Endothelial cell (in vitro differentiated cells): ENCODE data around the gene CADPS. TPM values are rescaled to one million over a fixed set of nuclear protein-coding genes. Genes with fewer than 3 reads are reported as not detected.
A peak's percentile ranks its signal among the peaks of the same experiment; 100 is the strongest.

Source experiments
- DNase-seq: peaks from one replicate; pipeline ENCODE4 v3.0.0; 2021; ENCODE audit warnings: low spot score
- H3K27ac Mint-ChIP-seq: one replicate; pipeline ENCODE4 v1.8.0; 2021; ENCODE audit warnings: mixed read lengths, inconsistent platforms; ENCODE audit not compliant: unreplicated experiment
- H3K27me3 Mint-ChIP-seq: one replicate; pipeline ENCODE4 v1.8.0; 2021; ENCODE audit warnings: mild to moderate bottlenecking, moderate library complexity, mixed read lengths, inconsistent platforms; ENCODE audit not compliant: unreplicated experiment
- H3K36me3 Mint-ChIP-seq: one replicate; pipeline ENCODE4 v1.8.0; 2021; ENCODE audit warnings: mild to moderate bottlenecking, low read depth, mixed read lengths, inconsistent platforms; ENCODE audit not compliant: unreplicated experiment
- H3K4me1 Mint-ChIP-seq: one replicate; pipeline ENCODE4 v1.8.0; 2021; ENCODE audit warnings: mild to moderate bottlenecking, mixed read lengths, inconsistent platforms; ENCODE audit not compliant: unreplicated experiment
- H3K4me3 Mint-ChIP-seq: one replicate; pipeline ENCODE4 v1.8.0; 2021; ENCODE audit warnings: mild to moderate bottlenecking, mixed read lengths, inconsistent platforms; ENCODE audit not compliant: unreplicated experiment
- H3K9me3 Mint-ChIP-seq: one replicate; pipeline ENCODE4 v1.8.0; 2021; ENCODE audit warnings: mixed read lengths, inconsistent platforms; ENCODE audit not compliant: unreplicated experiment
- CTCF ChIP-seq: fragments of 200-600 bp; sonication (generic); IDR thresholded peaks from one replicate; pipeline ENCODE4 v1.5.0; 2021; ENCODE audit warnings: antibody characterized with exemption; ENCODE audit not compliant: unreplicated experiment
- total RNA-seq: library from RNA; stranded (reverse); fragmentation: NEBNext Ultra II Directional; extraction: Animal tissue kit (Norgen Biotek cat#: 25700); gene quantifications from one replicate; pipeline ENCODE4 v1.2.1, GENCODE V29; 2021; ENCODE audit not compliant: unreplicated experiment

The CADPS gene
- total RNA-seq, 1 donor from 2014 or later: 0.26 TPM

- Mint-ChIP-seq H3K36me3 (no peaks in the 10 kb centered on the region), H3K9me3 (no peaks in the 10 kb centered on the region), H3K27me3 (no peaks in the 10 kb centered on the region), H3K4me3 (no peak overlapping the region), H3K27ac (peak overlapping the region; percentile 16), H3K4me1 (peaks cover 31% of the 10 kb centered on the region)
- no peak for TF ChIP-seq CTCF
- DNase-seq: no peak
These were observed 269.7 kb downstream of the CADPS start for GRCh38 chr3:62605413-62606068.

- no peak for DNase-seq
- Mint-ChIP-seq H3K4me1 (peaks cover 31% of the 10 kb centered on the region), H3K4me3 (no peak overlapping the region), H3K27me3 (no peaks in the 10 kb centered on the region), H3K9me3 (no peaks in the 10 kb centered on the region), H3K27ac (no peak overlapping the region), H3K36me3 (no peaks in the 10 kb centered on the region)
- TF ChIP-seq CTCF: no peak
These were observed 270.4 kb downstream of the CADPS start for GRCh38 chr3:62604751-62605351.

GRCh38 chr3:62604298-62604697 is 270.9 kb downstream of the CADPS start:
- Mint-ChIP-seq H3K27me3 (no peaks in the 10 kb centered on the region), H3K9me3 (no peaks in the 10 kb centered on the region), H3K4me1 (peaks cover 30% of the 10 kb centered on the region), H3K36me3 (no peaks in the 10 kb centered on the region), H3K4me3 (no peak overlapping the region), H3K27ac (no peak overlapping the region)
- DNase-seq: no peak
- no peak for TF ChIP-seq CTCF

- Mint-ChIP-seq H3K27me3 (no peaks in the 10 kb centered on the region), H3K27ac (no peak overlapping the region), H3K4me1 (peaks cover 25% of the 10 kb centered on the region), H3K9me3 (no peaks in the 10 kb centered on the region), H3K4me3 (no peak overlapping the region), H3K36me3 (no peaks in the 10 kb centered on the region)
- DNase-seq: no peak
- no peak for TF ChIP-seq CTCF
These were observed 272.2 kb downstream of the CADPS start for GRCh38 chr3:62602987-62603386.

GRCh38 chr3:62602129-62602770 is 273.0 kb downstream of the CADPS start:
- TF ChIP-seq CTCF: no peak
- H3K27ac Mint-ChIP-seq: no peak overlapping the region
- no peaks in the 10 kb centered on the region for H3K36me3 Mint-ChIP-seq
- no peak overlapping the region for H3K4me3 Mint-ChIP-seq
- peaks cover 22% of the 10 kb centered on the region for H3K4me1 Mint-ChIP-seq
- H3K27me3 Mint-ChIP-seq: no peaks in the 10 kb centered on the region
- H3K9me3 Mint-ChIP-seq: no peaks in the 10 kb centered on the region
- DNase-seq: no peak
